IMR-90 (cell line): ENCODE measurements around the gene IMPG2. TPM values are rescaled to one million over a fixed set of nuclear protein-coding genes. Genes with fewer than 3 reads are reported as not detected.

Experiments
- ATAC-seq: fragments of 200-7000 bp; cut with Tn5 transposase; 2 replicates; pipeline ENCODE4 v1.9.1; 2020; ENCODE audit warnings: low read depth, mild to moderate bottlenecking, moderate library complexity
- BruUV-seq: library from RNA; stranded (reverse); fragments of 400-500 nt; replicated peaks from 2 replicates; lab custom pipeline; 2021; lab: Mats Ljungman, UMichigan
- CTCF ChIA-PET: fragments of 300-600 bp; formaldehyde crosslinking; extraction: SDS; loops from one replicate; lab custom pipeline; 2021; ENCODE audit warnings: antibody characterized with exemption; lab: Yijun Ruan, JAX
- POLR2A ChIA-PET: fragments of 300-600 bp; sonication (Branson Sonifier 250); formaldehyde crosslinking; loops from one replicate; lab custom pipeline; 2022; ENCODE audit warnings: antibody characterized with exemption; ENCODE audit not compliant: unreplicated experiment; lab: Charles Lee
- DNase-seq: peaks from one replicate; pipeline ENCODE4 v3.0.0; 2013
- H2AFZ ChIP-seq: replicated peaks from 2 replicates; pipeline ENCODE3; 2013; ENCODE audit warnings: low read length, mild to moderate bottlenecking; ENCODE audit not compliant: poor library complexity
- H2AK5ac ChIP-seq: 2 replicates; pipeline ENCODE4 v1.6.1; 2013; ENCODE audit warnings: low read depth, low read length, inconsistent platforms
- H2AK9ac ChIP-seq: replicated peaks from 2 replicates; pipeline ENCODE3; 2013; ENCODE audit warnings: mild to moderate bottlenecking, low read depth, low read length, moderate library complexity; ENCODE audit not compliant: poor library complexity
- H2BK120ac ChIP-seq: 2 replicates; pipeline ENCODE4 v1.6.1; 2013; ENCODE audit warnings: low read depth, low read length, inconsistent platforms
- H2BK15ac ChIP-seq: 3 replicates; pipeline ENCODE4 v1.6.1; 2013; ENCODE audit warnings: low read depth, low read length, inconsistent platforms
- H2BK20ac ChIP-seq: 2 replicates; pipeline ENCODE4 v1.6.1; 2013; ENCODE audit warnings: low read depth, mild to moderate bottlenecking, inconsistent platforms, low read length, moderate library complexity
- H2BK5ac ChIP-seq: 2 replicates; pipeline ENCODE4 v1.6.1; 2013; ENCODE audit warnings: mild to moderate bottlenecking, low read depth, low read length, inconsistent platforms; ENCODE audit not compliant: poor library complexity, severe bottlenecking
- H3K14ac ChIP-seq: replicated peaks from 2 replicates; pipeline ENCODE4 v1.6.1; 2013; ENCODE audit warnings: low read depth, low read length, inconsistent platforms
- H3K18ac ChIP-seq: 2 replicates; pipeline ENCODE4 v1.6.1; 2013; ENCODE audit warnings: low read depth, low read length, control low read depth
- H3K23ac ChIP-seq: 2 replicates; pipeline ENCODE4 v1.6.1; 2013; ENCODE audit warnings: low read depth, low read length, inconsistent platforms
- H3K27ac ChIP-seq: 2 replicates; pipeline ENCODE4 v1.5.1; 2013; ENCODE audit warnings: mild to moderate bottlenecking, control low read depth, low read length; ENCODE audit not compliant: insufficient read depth
- H3K27me3 ChIP-seq: 2 replicates; pipeline ENCODE4 v1.6.1; 2013; ENCODE audit warnings: low read length; ENCODE audit not compliant: control insufficient read depth, insufficient read depth
- H3K36me3 ChIP-seq: 2 replicates; pipeline ENCODE4 v1.6.1; 2013; ENCODE audit warnings: low read length, mixed read lengths; ENCODE audit not compliant: control insufficient read depth, insufficient read depth
- H3K4ac ChIP-seq: 2 replicates; pipeline ENCODE4 v1.6.1; 2013; ENCODE audit warnings: low read depth, low read length, inconsistent platforms
- H3K4me1 ChIP-seq: 2 replicates; pipeline ENCODE4 v1.6.1; 2013; ENCODE audit warnings: low read length, mixed read lengths; ENCODE audit not compliant: control insufficient read depth, insufficient read depth
- H3K4me2 ChIP-seq: 2 replicates; pipeline ENCODE4 v1.6.1; 2013; ENCODE audit warnings: low read depth, mild to moderate bottlenecking, control low read depth, low read length, moderate library complexity
- H3K4me3 ChIP-seq: 2 replicates; pipeline ENCODE4 v1.5.1; 2013; ENCODE audit warnings: low read depth, mild to moderate bottlenecking, control low read depth, low read length, moderate library complexity; ENCODE audit not compliant: insufficient read depth
- H3K56ac ChIP-seq: 2 replicates; pipeline ENCODE4 v1.6.1; 2013; ENCODE audit warnings: low read length, inconsistent platforms; ENCODE audit not compliant: insufficient read depth; ENCODE audit errors: extremely low read depth
- H3K79me1 ChIP-seq, 2 experiments: 2 replicates each; pipeline ENCODE4 v1.6.1; 2013; ENCODE audit warnings: low read length in 2 of 2, inconsistent platforms in 1 of 2, low read depth in 1 of 2
- H3K9ac ChIP-seq: 2 replicates; pipeline ENCODE4 v1.6.1; 2013; ENCODE audit warnings: low read depth, low read length, control low read depth
- H3K9me1 ChIP-seq: 2 replicates; pipeline ENCODE4 v1.6.1; 2013; ENCODE audit warnings: low read length, inconsistent platforms; ENCODE audit not compliant: insufficient read depth
- H3K9me3 ChIP-seq: 2 replicates; pipeline ENCODE4 v1.6.1; 2013; ENCODE audit warnings: low read length; ENCODE audit not compliant: control insufficient read depth, insufficient read depth
- H4K20me1 ChIP-seq: 2 replicates; pipeline ENCODE4 v1.6.1; 2013; ENCODE audit warnings: low read length, inconsistent platforms; ENCODE audit not compliant: insufficient read depth
- H4K5ac ChIP-seq: 2 replicates; pipeline ENCODE4 v1.6.1; 2013; ENCODE audit warnings: mild to moderate bottlenecking, low read depth, low read length, control low read depth
- H4K8ac ChIP-seq, 2 experiments: 2 replicates each; pipeline ENCODE4 v1.6.1; 2013; ENCODE audit warnings: low read depth in 2 of 2, low read length in 2 of 2, control low read depth in 1 of 2, inconsistent platforms in 1 of 2
- H4K91ac ChIP-seq: 2 replicates; pipeline ENCODE4 v1.6.1; 2013; ENCODE audit warnings: low read depth, low read length, inconsistent platforms; ENCODE audit not compliant: insufficient read depth
- FOS ChIP-seq: fragments of 150-350 bp; IDR thresholded peaks from 2 replicates; pipeline ENCODE4 v1.6.1; 2016; ENCODE audit warnings: low read depth, low read length
- MAFK ChIP-seq: IDR thresholded peaks from 2 replicates; pipeline ENCODE4 v1.6.1; 2012; ENCODE audit warnings: low read depth, low read length, improper control_type of control experiment
- MAZ ChIP-seq: IDR thresholded peaks from 2 replicates; pipeline ENCODE4 v1.6.1; 2012; ENCODE audit warnings: low read depth, mild to moderate bottlenecking, low read length, improper control_type of control experiment, moderate library complexity, borderline replicate concordance
- MXI1 ChIP-seq: IDR thresholded peaks from 2 replicates; pipeline ENCODE4 v1.6.1; 2012; ENCODE audit warnings: low read depth, mild to moderate bottlenecking, low read length, moderate library complexity, borderline replicate concordance
- NFE2L2 ChIP-seq: fragments of 150-350 bp; IDR thresholded peaks from 2 replicates; pipeline ENCODE4 v1.6.1; 2016; ENCODE audit warnings: low read depth, mild to moderate bottlenecking, low read length
- RAD21 ChIP-seq: IDR thresholded peaks from 2 replicates; pipeline ENCODE4 v1.6.1; 2012; ENCODE audit warnings: low read length, improper control_type of control experiment
- RCOR1 ChIP-seq: IDR thresholded peaks from 2 replicates; pipeline ENCODE4 v1.6.1; 2012; ENCODE audit warnings: mild to moderate bottlenecking, low read length, improper control_type of control experiment; ENCODE audit not compliant: insufficient replicate concordance
- RFX5 ChIP-seq: IDR thresholded peaks from 2 replicates; pipeline ENCODE4 v1.8.0; 2012; ENCODE audit warnings: low read depth, mild to moderate bottlenecking, low read length, moderate library complexity
- WGBS, 2 experiments: methylation state at CpG; one replicate each; pipeline versions ENCODE4 v1.1.5 to v1.1.7; 2013; ENCODE audit warnings: missing lambda C conversion rate in 2 of 2; ENCODE audit not compliant: insufficient read length in 1 of 2; ENCODE audit errors: extremely low coverage in 2 of 2; 5-methylcytosine and 5-hydroxymethylcytosine counted together
- dilution Hi-C: fragments of 300-500 bp; cut with HindIII; formaldehyde crosslinking; loops from one replicate; pipeline ENCODE4 v1.14.3; 2018; ENCODE audit warnings: low sequenced_read_pairs; ENCODE audit not compliant: unreplicated experiment
- in situ Hi-C: fragments of 300-500 bp; cut with MboI; formaldehyde crosslinking; loops from 3 replicates; pipeline ENCODE4 v1.14.3; 2019; ENCODE audit warnings: low sequenced_read_pairs, inconsistent platforms, mixed read lengths
- intact Hi-C: fragments of 100-400 bp; cut with micrococcal nuclease; formaldehyde crosslinking; loops from 2 replicates; pipeline ENCODE4 v1.10.0; 2022
- polyA plus RNA-seq, 3 experiments: library from polyadenylated mRNA; depleted of rRNA; stranded (reverse); fragments of >200 nt; gene quantifications; 2 replicates each; pipeline ENCODE4 v1.2.3, GENCODE V29; 2012; ENCODE audit warnings: low replicate concordance in 1 of 3
- total RNA-seq: library from RNA; depleted of rRNA; stranded (reverse); fragments of >200 nt; gene quantifications from 2 replicates; pipeline ENCODE4 v1.2.3, GENCODE V29; 2012
- TF ChIP-seq, protein P1 (sequence below): fragments of 150-350 bp; IDR thresholded peaks from 2 replicates; pipeline ENCODE4 v1.6.1; 2016; ENCODE audit warnings: low read depth, mild to moderate bottlenecking, low read length, moderate library complexity, borderline replicate concordance
- TF ChIP-seq, protein P2 (sequence below): fragments of 150-350 bp; IDR thresholded peaks from 2 replicates; pipeline ENCODE4 v1.6.1; 2017; ENCODE audit warnings: mild to moderate bottlenecking, antibody characterized with exemption, low read length, low read depth

IMPG2 gene
- total and polyA plus RNA-seq, 2 of the 4 experiments (the other 2 are of a cell fraction): 0.10 to 0.18 TPM

DNA sequence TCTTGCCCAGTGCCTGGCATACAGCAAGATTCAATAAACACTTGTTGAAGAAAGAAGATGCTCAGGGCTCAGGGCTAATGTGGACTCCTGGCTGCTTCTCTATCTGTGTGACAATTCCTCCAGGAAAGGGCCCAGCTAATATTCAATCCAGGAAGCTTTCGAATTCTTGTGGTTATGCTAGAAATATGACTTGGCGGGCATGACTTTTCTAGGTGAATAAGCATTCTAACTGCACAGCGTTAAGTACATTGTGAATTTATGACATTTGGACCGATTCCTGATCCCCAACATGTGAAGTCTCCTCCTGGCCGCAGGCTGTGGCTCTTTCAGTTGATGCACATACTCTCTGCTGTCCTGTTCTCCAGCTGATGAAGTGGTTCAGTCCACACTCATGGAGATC is 117.0 kb downstream of the IMPG2 start:
- no peak overlapping the region for H3K27ac ChIP-seq
- no peaks in the 10 kb centered on the region for H3K9me1 ChIP-seq
- intact Hi-C loops: no loop called here
- peaks cover 2% of the 10 kb centered on the region; the same call in 1 of the 2 replicates for H3K27me3 ChIP-seq
- CTCF ChIA-PET: interaction anchor here (0.6 kb wide), 1 partner anchor 178 kb away, joined by 3 read pairs; no protein-coding TSS in a partner anchor
- H2AK9ac ChIP-seq: no peak overlapping the region
- DNase-seq: peak; percentile 17
- WGBS, 2 experiments: no CpG with 5 or more reads among the region's 5 CpGs
- in situ Hi-C loops: loop anchor here (10.0 kb wide), 1 partner anchor 469 kb away; no protein-coding TSS in a partner anchor
- no peak overlapping the region for H2BK120ac ChIP-seq
- no peak overlapping the region for H4K8ac ChIP-seq
- no peak overlapping the region for H4K5ac ChIP-seq
- dilution Hi-C loops: no loop called here
- TF ChIP-seq, protein P1, sequence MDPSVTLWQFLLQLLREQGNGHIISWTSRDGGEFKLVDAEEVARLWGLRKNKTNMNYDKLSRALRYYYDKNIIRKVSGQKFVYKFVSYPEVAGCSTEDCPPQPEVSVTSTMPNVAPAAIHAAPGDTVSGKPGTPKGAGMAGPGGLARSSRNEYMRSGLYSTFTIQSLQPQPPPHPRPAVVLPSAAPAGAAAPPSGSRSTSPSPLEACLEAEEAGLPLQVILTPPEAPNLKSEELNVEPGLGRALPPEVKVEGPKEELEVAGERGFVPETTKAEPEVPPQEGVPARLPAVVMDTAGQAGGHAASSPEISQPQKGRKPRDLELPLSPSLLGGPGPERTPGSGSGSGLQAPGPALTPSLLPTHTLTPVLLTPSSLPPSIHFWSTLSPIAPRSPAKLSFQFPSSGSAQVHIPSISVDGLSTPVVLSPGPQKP: no peak
- TF ChIP-seq, protein P2, sequence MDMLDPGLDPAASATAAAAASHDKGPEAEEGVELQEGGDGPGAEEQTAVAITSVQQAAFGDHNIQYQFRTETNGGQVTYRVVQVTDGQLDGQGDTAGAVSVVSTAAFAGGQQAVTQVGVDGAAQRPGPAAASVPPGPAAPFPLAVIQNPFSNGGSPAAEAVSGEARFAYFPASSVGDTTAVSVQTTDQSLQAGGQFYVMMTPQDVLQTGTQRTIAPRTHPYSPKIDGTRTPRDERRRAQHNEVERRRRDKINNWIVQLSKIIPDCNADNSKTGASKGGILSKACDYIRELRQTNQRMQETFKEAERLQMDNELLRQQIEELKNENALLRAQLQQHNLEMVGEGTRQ: no peak
- TF ChIP-seq MXI1: no peak
- no peak for TF ChIP-seq MAZ
- no peak for TF ChIP-seq RAD21
- no peak for TF ChIP-seq MAFK
- no peak for TF ChIP-seq RCOR1
- TF ChIP-seq FOS: no peak
- TF ChIP-seq RFX5: no peak
- no peak for TF ChIP-seq NFE2L2
- no peak for ATAC-seq
- no peak overlapping the region for H3K4me3 ChIP-seq
- H3K9ac ChIP-seq: no peak overlapping the region
- H3K9me3 ChIP-seq: no peaks in the 10 kb centered on the region
- no peak overlapping the region for H2BK5ac ChIP-seq
- BruUV-seq: no TSS peak
- H4K91ac ChIP-seq: no peak overlapping the region
- no peak overlapping the region for H3K18ac ChIP-seq
- no peaks in the 10 kb centered on the region for H3K79me1 ChIP-seq
- no peak overlapping the region for H3K56ac ChIP-seq
- H4K20me1 ChIP-seq: no peaks in the 10 kb centered on the region
- no peak overlapping the region for H3K4ac ChIP-seq
- H2AFZ ChIP-seq: no peak overlapping the region
- peak overlapping the region; percentile 12; the same call in 1 of the 2 replicates for H2BK20ac ChIP-seq
- H3K4me2 ChIP-seq: no peak overlapping the region
- H2BK15ac ChIP-seq: no peak overlapping the region
- H3K4me1 ChIP-seq: no peaks in the 10 kb centered on the region
- 0 out of 2 replicates have a peak overlapping the region, but pooled peaks have one; percentile 33 for H3K14ac ChIP-seq
- H2AK5ac ChIP-seq: 0 out of 2 replicates have a peak overlapping the region, but pooled peaks have one; percentile 39
- no peak overlapping the region for H3K23ac ChIP-seq
- no peaks in the 10 kb centered on the region for H3K36me3 ChIP-seq
- POLR2A ChIA-PET: no interaction called here
